ENCODE results near the gene TERT.

DNA sequence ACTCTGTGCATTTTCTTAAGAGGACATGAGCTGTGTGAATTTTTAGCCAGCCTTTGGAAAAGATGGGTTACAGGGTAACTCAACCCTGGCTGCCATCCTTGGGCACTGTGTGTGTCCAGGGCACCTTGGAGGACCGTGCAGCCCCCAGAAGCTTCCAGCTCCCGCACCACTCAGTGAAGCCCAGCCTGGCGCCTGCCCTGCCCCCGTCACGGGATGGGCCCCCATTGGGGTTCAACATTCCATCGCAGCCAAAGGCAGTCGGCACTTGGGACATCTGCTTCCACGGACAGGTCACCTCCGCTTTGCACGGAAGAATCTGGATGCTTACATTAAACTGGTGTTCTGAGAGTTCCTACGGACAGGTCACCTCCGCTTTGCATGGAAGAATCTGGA lies 71.6 kb downstream of the TERT start:
- TF ChIP-seq, protein P1, sequence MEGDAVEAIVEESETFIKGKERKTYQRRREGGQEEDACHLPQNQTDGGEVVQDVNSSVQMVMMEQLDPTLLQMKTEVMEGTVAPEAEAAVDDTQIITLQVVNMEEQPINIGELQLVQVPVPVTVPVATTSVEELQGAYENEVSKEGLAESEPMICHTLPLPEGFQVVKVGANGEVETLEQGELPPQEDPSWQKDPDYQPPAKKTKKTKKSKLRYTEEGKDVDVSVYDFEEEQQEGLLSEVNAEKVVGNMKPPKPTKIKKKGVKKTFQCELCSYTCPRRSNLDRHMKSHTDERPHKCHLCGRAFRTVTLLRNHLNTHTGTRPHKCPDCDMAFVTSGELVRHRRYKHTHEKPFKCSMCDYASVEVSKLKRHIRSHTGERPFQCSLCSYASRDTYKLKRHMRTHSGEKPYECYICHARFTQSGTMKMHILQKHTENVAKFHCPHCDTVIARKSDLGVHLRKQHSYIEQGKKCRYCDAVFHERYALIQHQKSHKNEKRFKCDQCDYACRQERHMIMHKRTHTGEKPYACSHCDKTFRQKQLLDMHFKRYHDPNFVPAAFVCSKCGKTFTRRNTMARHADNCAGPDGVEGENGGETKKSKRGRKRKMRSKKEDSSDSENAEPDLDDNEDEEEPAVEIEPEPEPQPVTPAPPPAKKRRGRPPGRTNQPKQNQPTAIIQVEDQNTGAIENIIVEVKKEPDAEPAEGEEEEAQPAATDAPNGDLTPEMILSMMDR (conservative IDR thresholded peaks at IDR 0.05; ENCODE audit: low read depth, low read length) = no peak
- no peak for TF ChIP-seq POLR2A (IDR thresholded peaks at IDR 0.05; ENCODE audit: low read depth, low read length)
- TF ChIP-seq, protein P2, sequence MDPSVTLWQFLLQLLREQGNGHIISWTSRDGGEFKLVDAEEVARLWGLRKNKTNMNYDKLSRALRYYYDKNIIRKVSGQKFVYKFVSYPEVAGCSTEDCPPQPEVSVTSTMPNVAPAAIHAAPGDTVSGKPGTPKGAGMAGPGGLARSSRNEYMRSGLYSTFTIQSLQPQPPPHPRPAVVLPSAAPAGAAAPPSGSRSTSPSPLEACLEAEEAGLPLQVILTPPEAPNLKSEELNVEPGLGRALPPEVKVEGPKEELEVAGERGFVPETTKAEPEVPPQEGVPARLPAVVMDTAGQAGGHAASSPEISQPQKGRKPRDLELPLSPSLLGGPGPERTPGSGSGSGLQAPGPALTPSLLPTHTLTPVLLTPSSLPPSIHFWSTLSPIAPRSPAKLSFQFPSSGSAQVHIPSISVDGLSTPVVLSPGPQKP (IDR thresholded peaks at IDR 0.05; ENCODE audit: borderline replicate concordance, low read depth, low read length) = no peak
